Measurements from ENCODE around the gene CDT1.
"Not testable (repeated sequence)": the region's sequence is repeated elsewhere in the genome, so short reads cannot be mapped to it uniquely, and the experiment has no call there.

DNA sequence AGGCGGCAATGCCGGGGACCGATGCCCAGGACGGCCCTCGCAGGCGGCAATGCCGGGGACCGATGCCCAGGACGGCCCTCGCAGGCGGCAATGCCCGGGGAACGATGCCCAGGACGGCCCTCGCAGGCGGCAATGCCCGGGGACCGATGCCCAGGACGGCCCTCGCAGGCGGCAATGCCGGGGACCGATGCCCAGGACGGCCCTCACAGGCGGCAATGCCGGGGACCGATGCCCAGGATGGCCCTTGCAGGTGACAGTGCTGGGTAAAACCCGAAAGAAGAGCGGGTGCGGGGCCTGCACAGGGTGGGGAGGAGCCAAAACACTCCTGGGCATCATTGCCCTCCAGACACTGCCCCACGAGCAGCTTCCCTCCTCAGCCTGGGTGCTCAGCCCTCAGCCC lies 20.1 kb downstream of the CDT1 start:
- not testable (repeated sequence) for TF ChIP-seq TAF1 (IDR thresholded peaks at IDR 0.05; ENCODE audit: borderline replicate concordance, low read depth, low read length); POLR2A (IDR thresholded peaks at IDR 0.05; ENCODE audit: low read depth, low read length)
